CD14-positive monocyte (primary cell): Measurements from ENCODE around the gene STYXL2. TPM values are rescaled to one million over a fixed set of nuclear protein-coding genes. Genes with fewer than 3 reads are reported as not detected.

Experiments used
- DNase-seq, 3 donors: peaks; one replicate each; pipeline ENCODE4 v3.0.0-alpha.2; 2011 to 2022
- H2AFZ ChIP-seq: 2 replicates; pipeline ENCODE4 v1.6.0; 2012; ENCODE audit warnings: mild to moderate bottlenecking, low read depth, low read length, inconsistent platforms; ENCODE audit not compliant: insufficient read depth, poor library complexity, severe bottlenecking
- H3K27ac ChIP-seq, 2 donors: 1 replicate in 1 of 2; 2 replicates in 1 of 2; pipeline ENCODE4 v1.5.1; 2012 to 2013; ENCODE audit warnings: low read length in 2 of 2, control low read depth in 1 of 2, inconsistent platforms in 1 of 2, low read depth in 1 of 2, mild to moderate bottlenecking in 1 of 2
- H3K27me3 ChIP-seq, 2 donors: one replicate each; pipeline versions ENCODE4 v1.6.0 to v1.6.1; 2011 to 2013; ENCODE audit warnings: low read length in 2 of 2; ENCODE audit not compliant: control insufficient read depth in 2 of 2, insufficient read depth in 2 of 2
- H3K36me3 ChIP-seq, 2 donors: replicated peaks in 1 of 2; 1 replicate in 1 of 2; 2 replicates in 1 of 2; pipeline versions ENCODE4 v1.5.1 to v1.6.1; 2012 to 2013; ENCODE audit warnings: low read length in 2 of 2, control low read depth in 1 of 2, inconsistent platforms in 1 of 2, mild to moderate bottlenecking in 1 of 2; ENCODE audit not compliant: insufficient read depth in 2 of 2, control insufficient read depth in 1 of 2
- H3K4me1 ChIP-seq, 2 donors: 1 replicate in 1 of 2; 2 replicates in 1 of 2; pipeline versions ENCODE4 v1.5.1 to v1.6.1; 2012 to 2013; ENCODE audit warnings: low read length in 2 of 2, control low read depth in 1 of 2, inconsistent platforms in 1 of 2, mild to moderate bottlenecking in 1 of 2, moderate library complexity in 1 of 2; ENCODE audit not compliant: insufficient read depth in 2 of 2, control insufficient read depth in 1 of 2
- H3K4me2 ChIP-seq: replicated peaks from 2 replicates; pipeline ENCODE3; 2012; ENCODE audit warnings: low read length, moderate library complexity, mild to moderate bottlenecking; ENCODE audit not compliant: poor library complexity, severe bottlenecking; ENCODE audit errors: extremely low read depth
- H3K4me3 ChIP-seq, 3 experiments: fragments of 200-600 bp in 1 of 3; sonication (generic) in 1 of 3; replicated peaks in 1 of 3; 1 replicate in 2 of 3; 2 replicates in 1 of 3; pipeline ENCODE4 v1.5.1; 2011 to 2013; ENCODE audit warnings: low read length in 3 of 3, mild to moderate bottlenecking in 3 of 3, control low read depth in 2 of 3, low read depth in 2 of 3, inconsistent platforms in 1 of 3, moderate library complexity in 1 of 3
- H3K79me2 ChIP-seq: 2 replicates; pipeline ENCODE4 v1.6.0; 2012; ENCODE audit warnings: mild to moderate bottlenecking, control low read depth, inconsistent platforms, low read length, moderate library complexity; ENCODE audit not compliant: insufficient read depth
- H3K9ac ChIP-seq: 2 replicates; pipeline ENCODE4 v1.6.0; 2017; ENCODE audit warnings: low read length, mild to moderate bottlenecking; ENCODE audit not compliant: insufficient read depth, poor library complexity, severe bottlenecking
- H3K9me3 ChIP-seq, 2 donors: replicated peaks in 1 of 2; 1 replicate in 1 of 2; 2 replicates in 1 of 2; pipeline versions ENCODE4 v1.5.1 to v1.6.1; 2012 to 2013; ENCODE audit warnings: low read length in 2 of 2, control low read depth in 1 of 2; ENCODE audit not compliant: control insufficient read depth in 1 of 2, insufficient read depth in 1 of 2
- H4K20me1 ChIP-seq: 2 replicates; pipeline ENCODE4 v1.6.0; 2012; ENCODE audit warnings: mild to moderate bottlenecking, low read length, control low read depth, moderate library complexity; ENCODE audit not compliant: insufficient read depth
- H3K27ac Mint-ChIP-seq, 7 donors: one replicate each; pipeline ENCODE4 v1.8.0; 2020; ENCODE audit warnings: mild to moderate bottlenecking in 7 of 7, mixed read lengths in 7 of 7, moderate library complexity in 6 of 7, inconsistent platforms in 2 of 7
- H3K27me3 Mint-ChIP-seq, 3 donors: one replicate each; pipeline ENCODE4 v1.8.0; 2021 to 2022; ENCODE audit warnings: low read depth in 3 of 3, mild to moderate bottlenecking in 3 of 3, mixed read lengths in 3 of 3, moderate library complexity in 3 of 3, inconsistent platforms in 1 of 3
- H3K36me3 Mint-ChIP-seq, 2 donors: one replicate each; pipeline ENCODE4 v1.8.0; 2020; ENCODE audit warnings: mixed read lengths in 2 of 2, inconsistent platforms in 1 of 2, mild to moderate bottlenecking in 1 of 2
- H3K4me1 Mint-ChIP-seq: one replicate; pipeline ENCODE4 v1.8.0; 2020; ENCODE audit warnings: mild to moderate bottlenecking, mixed read lengths
- H3K4me3 Mint-ChIP-seq, 2 donors: one replicate each; pipeline ENCODE4 v1.8.0; 2020; ENCODE audit warnings: mild to moderate bottlenecking in 2 of 2, mixed read lengths in 2 of 2, moderate library complexity in 1 of 2
- H3K9me3 Mint-ChIP-seq, 7 donors: one replicate each; pipeline ENCODE4 v1.8.0; 2020 to 2022; ENCODE audit warnings: mixed read lengths in 7 of 7, mild to moderate bottlenecking in 6 of 7, moderate library complexity in 6 of 7, inconsistent platforms in 2 of 7
- CTCF ChIP-seq: fragments of 200-600 bp; IDR thresholded peaks from one replicate; pipeline ENCODE4 v1.8.0; 2022; ENCODE audit warnings: antibody characterized with exemption, mild to moderate bottlenecking
- WGBS: methylation state at CpG from one replicate; pipeline ENCODE4 v1.1.5; 2013; ENCODE audit warnings: missing lambda C conversion rate; ENCODE audit not compliant: insufficient coverage; 5-methylcytosine and 5-hydroxymethylcytosine counted together
- intact Hi-C, 2 donors: fragments of 100-400 bp; cut with micrococcal nuclease; formaldehyde crosslinking; loops; one replicate each; pipeline versions ENCODE4 v1.15.0 to v1.15.1; 2023
- polyA plus RNA-seq, 3 donors: library from polyadenylated mRNA; depleted of rRNA in 1 of 3; unstranded in 2 of 3; stranded (reverse) in 1 of 3; fragments of 300-500 nt in 2 of 3; fragments of >200 nt in 1 of 3; fragmentation: Illumina TruSeq in 2 of 3; gene quantifications; 1 replicate in 2 of 3; 2 replicates in 1 of 3; pipeline ENCODE4 v1.2.3, GENCODE V29; 2012 to 2021

Gene STYXL2
- polyA plus RNA-seq, 3 donors, result not detected

- no peak overlapping the region for H3K4me3 ChIP-seq
- no peaks in the 10 kb centered on the region for H3K9me3 ChIP-seq
- H3K27me3 ChIP-seq, result no peaks in the 10 kb centered on the region
- H3K36me3 ChIP-seq, result no peaks in the 10 kb centered on the region
- no peak overlapping the region for H3K27ac ChIP-seq
- H4K20me1 ChIP-seq, result no peaks in the 10 kb centered on the region
- no peaks in the 10 kb centered on the region for H3K36me3 Mint-ChIP-seq
- no peak overlapping the region for H3K4me2 ChIP-seq
- H3K79me2 ChIP-seq, result no peaks in the 10 kb centered on the region
- no peak overlapping the region for H3K27ac Mint-ChIP-seq
- H3K27me3 Mint-ChIP-seq, result peaks cover 2 to 5% (median 4%) of the 10 kb centered on the region in 3 donors
- no peak overlapping the region for H2AFZ ChIP-seq
- no CpG with 5 or more reads among the region's 1 CpG for WGBS
- DNase-seq, result no peak
- H3K9ac ChIP-seq, result no peak overlapping the region
- no peaks in the 10 kb centered on the region for H3K4me1 Mint-ChIP-seq
- H3K4me1 ChIP-seq, result no peaks in the 10 kb centered on the region
- intact Hi-C loops, result no loop called here
- H3K4me3 Mint-ChIP-seq, result no peak overlapping the region
- H3K9me3 Mint-ChIP-seq, result peaks cover 0 to 4% (median 2%) of the 10 kb centered on the region in 7 donors
- TF ChIP-seq CTCF, result no peak
Measured at GRCh38 chr1:167138703-167139102, 44.8 kb downstream of the STYXL2 start.

GRCh38 chr1:167141963-167142362 lies 48.1 kb downstream of the STYXL2 start:
- H3K27me3 Mint-ChIP-seq, result peaks cover 2 to 5% (median 3%) of the 10 kb centered on the region in 3 donors
- H3K27ac Mint-ChIP-seq, result no peak overlapping the region
- H3K4me3 Mint-ChIP-seq, result no peak overlapping the region
- WGBS, result 100% methylated on average over 2 of the region's 3 CpGs
- H3K4me2 ChIP-seq, result no peak overlapping the region
- H3K9me3 Mint-ChIP-seq, result peaks cover 0 to 9% (median 5%) of the 10 kb centered on the region in 7 donors
- no peaks in the 10 kb centered on the region for H3K27me3 ChIP-seq
- H4K20me1 ChIP-seq, result no peaks in the 10 kb centered on the region
- peaks cover 0 to 2% of the 10 kb centered on the region in 2 donors for H3K9me3 ChIP-seq
- DNase-seq, result no peak
- no peaks in the 10 kb centered on the region for H3K4me1 Mint-ChIP-seq
- no peaks in the 10 kb centered on the region for H3K79me2 ChIP-seq
- H3K27ac ChIP-seq, result no peak overlapping the region
- H3K4me1 ChIP-seq, result no peaks in the 10 kb centered on the region
- no peak for TF ChIP-seq CTCF
- no peaks in the 10 kb centered on the region for H3K36me3 Mint-ChIP-seq
- no peak overlapping the region for H3K9ac ChIP-seq
- H2AFZ ChIP-seq, result no peak overlapping the region
- H3K4me3 ChIP-seq, result no peak overlapping the region
- H3K36me3 ChIP-seq, result no peaks in the 10 kb centered on the region
- intact Hi-C loops, result no loop called here

Other genes starting within 250 kb of the STYXL2 start
- gene TADA1, start 217.8 kb upstream of the STYXL2 start, polyA plus RNA-seq, result 1 to 10 TPM; 6.4 to 8.0 (median 7.9) TPM
- not detected for gene ILDR2, start 118.5 kb upstream of the STYXL2 start, polyA plus RNA-seq
- not detected for gene MAEL, start 104.8 kb upstream of the STYXL2 start, polyA plus RNA-seq
- gene GPA33, start 3.7 kb upstream of the STYXL2 start, polyA plus RNA-seq, result 1 to 10 TPM in 2 of 3 donors, under 1 TPM in 1; 0.84 to 1.8 (median 1.8) TPM
- 1 to 10 TPM; 2.3 to 4.2 (median 3.9) TPM for gene POU2F1, start 126.8 kb downstream of the STYXL2 start, polyA plus RNA-seq